ENCODE data around the gene FAM120B.

- TF ChIP-seq CTCF (IDR thresholded peaks at IDR 0.05) (no peak), POLR2A (IDR thresholded peaks at IDR 0.05) (no peak)
Observed at GRCh38 chr6:170415318-170415717, 108.8 kb downstream of the FAM120B start.
